ENCODE results near the gene SFTPD. TPM values are rescaled to one million over a fixed set of nuclear protein-coding genes. Genes with fewer than 3 reads are reported as not detected.

The SFTPD gene
- total RNA-seq, 1 donor from 2014 or later, result 0.79 TPM

GRCh38 chr10:79984851-79985250 lies 35.9 kb upstream of the SFTPD start:
- TF ChIP-seq, protein P1, sequence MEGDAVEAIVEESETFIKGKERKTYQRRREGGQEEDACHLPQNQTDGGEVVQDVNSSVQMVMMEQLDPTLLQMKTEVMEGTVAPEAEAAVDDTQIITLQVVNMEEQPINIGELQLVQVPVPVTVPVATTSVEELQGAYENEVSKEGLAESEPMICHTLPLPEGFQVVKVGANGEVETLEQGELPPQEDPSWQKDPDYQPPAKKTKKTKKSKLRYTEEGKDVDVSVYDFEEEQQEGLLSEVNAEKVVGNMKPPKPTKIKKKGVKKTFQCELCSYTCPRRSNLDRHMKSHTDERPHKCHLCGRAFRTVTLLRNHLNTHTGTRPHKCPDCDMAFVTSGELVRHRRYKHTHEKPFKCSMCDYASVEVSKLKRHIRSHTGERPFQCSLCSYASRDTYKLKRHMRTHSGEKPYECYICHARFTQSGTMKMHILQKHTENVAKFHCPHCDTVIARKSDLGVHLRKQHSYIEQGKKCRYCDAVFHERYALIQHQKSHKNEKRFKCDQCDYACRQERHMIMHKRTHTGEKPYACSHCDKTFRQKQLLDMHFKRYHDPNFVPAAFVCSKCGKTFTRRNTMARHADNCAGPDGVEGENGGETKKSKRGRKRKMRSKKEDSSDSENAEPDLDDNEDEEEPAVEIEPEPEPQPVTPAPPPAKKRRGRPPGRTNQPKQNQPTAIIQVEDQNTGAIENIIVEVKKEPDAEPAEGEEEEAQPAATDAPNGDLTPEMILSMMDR (IDR thresholded peaks at IDR 0.05; ENCODE audit: insufficient read depth, low read length, severe bottlenecking), result no peak
- no peak for FAIRE-seq
- H3K4me3 ChIP-seq (ENCODE audit: low read depth, low read length), result no peak overlapping the region
- DNase-seq (ENCODE audit: low read depth), result peak; percentile 99
- no peaks in the 10 kb centered on the region for H3K36me3 ChIP-seq (ENCODE audit: control insufficient read depth, insufficient read depth, low read length)
- H3K27me3 ChIP-seq (ENCODE audit: control insufficient read depth, insufficient read depth, low read length), result no peaks in the 10 kb centered on the region

DNA sequence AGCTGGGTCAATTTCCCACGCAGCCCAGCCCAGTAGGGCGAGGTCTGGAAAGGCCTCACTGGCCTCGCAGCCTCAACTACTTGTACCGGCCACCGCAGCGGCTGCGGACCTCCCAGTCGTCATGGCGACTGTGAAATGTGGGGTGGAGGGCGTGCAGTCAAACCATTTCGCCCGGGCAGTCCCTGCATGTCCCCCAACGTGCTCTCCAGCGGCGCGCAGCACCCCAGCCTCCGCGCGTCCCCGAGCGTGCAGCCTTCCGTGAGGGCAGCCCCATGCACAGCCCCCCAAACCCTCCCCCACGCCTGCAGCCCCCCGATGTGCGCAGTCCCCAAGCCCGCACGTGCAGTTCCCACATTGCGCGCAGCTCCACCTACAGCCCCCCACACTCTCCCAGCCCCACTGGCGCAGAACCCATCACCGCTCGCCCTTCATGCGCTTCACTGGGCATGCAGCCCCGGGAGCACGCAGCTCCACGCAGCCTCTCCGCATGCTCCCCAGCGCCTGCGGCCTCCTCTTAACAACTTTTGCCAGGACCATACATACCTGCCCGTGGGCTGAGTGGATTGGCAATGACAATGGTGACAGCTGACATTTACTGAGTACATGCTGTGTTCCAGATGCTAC lies 34.5 kb upstream of the SFTPD start:
- FAIRE-seq (no peak), DNase-seq (ENCODE audit: low read depth) (no peak)
- TF ChIP-seq, protein P1 (IDR thresholded peaks at IDR 0.05; ENCODE audit: insufficient read depth, low read length, severe bottlenecking), result no peak
- no peaks in the 10 kb centered on the region for H3K27me3 ChIP-seq (ENCODE audit: control insufficient read depth, insufficient read depth, low read length)
- no peaks in the 10 kb centered on the region for H3K36me3 ChIP-seq (ENCODE audit: control insufficient read depth, insufficient read depth, low read length)
- no peak overlapping the region for H3K4me3 ChIP-seq (ENCODE audit: low read depth, low read length)

DNA sequence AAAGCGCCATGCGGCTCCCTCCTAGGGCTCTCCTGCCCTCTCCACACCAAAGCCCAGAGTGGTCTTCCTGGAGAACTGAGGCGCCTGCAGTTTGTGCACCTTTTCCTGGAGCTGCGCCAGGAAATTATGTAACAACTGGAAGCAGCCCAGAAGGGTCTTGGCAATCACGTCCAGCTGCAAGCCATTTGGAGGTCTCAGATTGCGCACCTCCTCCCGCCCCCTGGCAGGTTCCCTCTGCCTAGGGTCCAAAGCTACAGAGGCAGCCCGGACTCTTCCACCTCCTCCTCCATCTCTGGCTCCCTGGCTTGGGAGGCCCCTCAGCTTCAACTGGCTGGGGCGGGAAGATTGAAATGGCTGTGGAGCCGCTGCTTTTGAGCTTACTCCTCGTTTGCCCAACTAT lies 34.0 kb upstream of the SFTPD start:
- no peaks in the 10 kb centered on the region for H3K36me3 ChIP-seq (ENCODE audit: control insufficient read depth, insufficient read depth, low read length)
- DNase-seq (ENCODE audit: low read depth) (no peak), FAIRE-seq (no peak)
- TF ChIP-seq, protein P1 (IDR thresholded peaks at IDR 0.05; ENCODE audit: insufficient read depth, low read length, severe bottlenecking), result no peak
- H3K4me3 ChIP-seq (ENCODE audit: low read depth, low read length), result no peak overlapping the region
- no peaks in the 10 kb centered on the region for H3K27me3 ChIP-seq (ENCODE audit: control insufficient read depth, insufficient read depth, low read length)

DNA sequence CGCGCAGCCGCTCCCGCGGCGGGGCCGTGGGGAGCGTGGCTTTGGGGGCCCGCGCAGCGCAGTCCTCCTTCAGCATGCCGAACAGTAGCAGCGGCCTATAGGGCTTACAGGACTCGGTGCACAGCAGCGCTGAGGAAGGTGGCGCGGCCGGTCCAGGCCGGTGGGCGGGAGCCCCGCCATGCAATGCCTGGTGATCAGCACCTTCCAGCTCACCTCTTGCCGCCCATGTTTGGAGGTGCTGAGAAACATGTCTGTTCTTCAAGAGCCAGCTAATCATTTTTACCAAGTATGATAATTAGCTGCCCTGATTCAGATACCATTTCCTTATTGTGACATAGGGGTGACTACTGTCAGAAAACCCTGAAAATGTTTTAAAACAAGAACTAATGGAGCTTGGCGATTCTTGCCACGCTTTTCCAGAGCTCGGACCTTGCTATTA lies 33.5 kb upstream of the SFTPD start:
- FAIRE-seq (no peak), DNase-seq (ENCODE audit: low read depth) (peak; percentile 63)

GRCh38 chr10:79981450-79982361 lies 32.8 kb upstream of the SFTPD start:
- Histone ChIP-seq H3K4me3 (ENCODE audit: low read depth, low read length) (peak overlapping the region; percentile 55), H3K27me3 (ENCODE audit: control insufficient read depth, insufficient read depth, low read length) (no peaks in the 10 kb centered on the region), H3K36me3 (ENCODE audit: control insufficient read depth, insufficient read depth, low read length) (no peaks in the 10 kb centered on the region)
- DNase-seq (ENCODE audit: low read depth), result peak; percentile 53
- TF ChIP-seq, protein P1 (IDR thresholded peaks at IDR 0.05; ENCODE audit: insufficient read depth, low read length, severe bottlenecking), result peak; percentile 25
- no peak for FAIRE-seq

More for the DNA sequence above, 33.5 kb upstream of the SFTPD start:
- Histone ChIP-seq H3K4me3 (ENCODE audit: low read depth, low read length) (peak overlapping the region; percentile 55), H3K27me3 (ENCODE audit: control insufficient read depth, insufficient read depth, low read length) (no peaks in the 10 kb centered on the region), H3K36me3 (ENCODE audit: control insufficient read depth, insufficient read depth, low read length) (no peaks in the 10 kb centered on the region)
- TF ChIP-seq, protein P1 (IDR thresholded peaks at IDR 0.05; ENCODE audit: insufficient read depth, low read length, severe bottlenecking), result no peak
